Caco-2 (cell line): ENCODE results near the gene BCL2L11. TPM values are rescaled to one million over a fixed set of nuclear protein-coding genes. Genes with fewer than 3 reads are reported as not detected.

ENCODE experiments used
- BruUV-seq: library from RNA; stranded (reverse); fragments of 400-500 nt; replicated peaks from 2 replicates; lab custom pipeline; 2021; lab: Mats Ljungman, UMichigan
- CTCF ChIA-PET: fragments of 300-600 bp; sonication (Branson Sonifier 250); formaldehyde crosslinking; loops from one replicate; lab custom pipeline; 2022; ENCODE audit warnings: antibody characterized with exemption; lab: Charles Lee
- POLR2A ChIA-PET: fragments of 300-600 bp; sonication (Branson Sonifier 250); formaldehyde crosslinking; loops from one replicate; lab custom pipeline; 2022; ENCODE audit warnings: antibody characterized with exemption; lab: Charles Lee
- DNase-seq, 2 experiments: peaks; one replicate each; pipeline versions ENCODE4 v3.0.0 to v3.0.0-alpha.2; 2020 to 2022
- H3K27me3 ChIP-seq: replicated peaks from 2 replicates; pipeline ENCODE4 v1.6.0; 2011; ENCODE audit warnings: low read length; ENCODE audit not compliant: control insufficient read depth, insufficient read depth
- H3K36me3 ChIP-seq: 2 replicates; pipeline ENCODE4 v1.5.1; 2011; ENCODE audit warnings: low read length; ENCODE audit not compliant: control insufficient read depth, insufficient read depth
- H3K4me1 ChIP-seq: fragments of 250-450 bp; sonication (Bioruptor Pico); 2 replicates; pipeline ENCODE4 v1.5.1; 2020; ENCODE audit warnings: mild to moderate bottlenecking
- H3K4me3 ChIP-seq: 2 replicates; pipeline ENCODE4 v1.5.1; 2011; ENCODE audit warnings: low read depth, mild to moderate bottlenecking, control low read depth, low read length
- H3K9me3 ChIP-seq: fragments of 250-450 bp; sonication (Bioruptor Pico); 2 replicates; pipeline ENCODE4 v1.5.1; 2020; ENCODE audit warnings: mild to moderate bottlenecking, moderate library complexity
- H3K27ac Mint-ChIP-seq: one replicate; pipeline ENCODE4 v1.8.0; 2022; ENCODE audit warnings: mixed read lengths; ENCODE audit not compliant: unreplicated experiment
- H3K27me3 Mint-ChIP-seq: one replicate; pipeline ENCODE4 v1.8.0; 2022; ENCODE audit warnings: mixed read lengths; ENCODE audit not compliant: insufficient read depth, unreplicated experiment
- H3K36me3 Mint-ChIP-seq: one replicate; pipeline ENCODE4 v1.8.0; 2022; ENCODE audit warnings: mild to moderate bottlenecking, mixed read lengths; ENCODE audit not compliant: insufficient read depth, unreplicated experiment
- H3K4me1 Mint-ChIP-seq: one replicate; pipeline ENCODE4 v1.8.0; 2022; ENCODE audit warnings: low read depth, mixed read lengths; ENCODE audit not compliant: unreplicated experiment
- H3K4me3 Mint-ChIP-seq: one replicate; pipeline ENCODE4 v1.8.0; 2022; ENCODE audit warnings: mild to moderate bottlenecking, moderate library complexity, mixed read lengths; ENCODE audit not compliant: unreplicated experiment
- H3K9me3 Mint-ChIP-seq: one replicate; pipeline ENCODE4 v1.8.0; 2022; ENCODE audit warnings: mixed read lengths; ENCODE audit not compliant: unreplicated experiment
- CTCF ChIP-seq, 2 experiments: fragments of 200-600 bp in 1 of 2; IDR thresholded peaks; 1 replicate in 1 of 2; 2 replicates in 1 of 2; pipeline versions ENCODE4 v1.5.1 to v1.8.0; 2011 to 2022; ENCODE audit warnings: antibody characterized with exemption in 1 of 2, control low read depth in 1 of 2, inconsistent platforms in 1 of 2, low read depth in 1 of 2, low read length in 1 of 2, mild to moderate bottlenecking in 1 of 2, moderate library complexity in 1 of 2; ENCODE audit not compliant: insufficient read depth in 1 of 2, severe bottlenecking in 1 of 2, unreplicated experiment in 1 of 2
- intact Hi-C: fragments of 100-400 bp; cut with micrococcal nuclease; formaldehyde crosslinking; loops from one replicate; pipeline ENCODE4 v1.10.0; 2022; ENCODE audit not compliant: unreplicated experiment
- total RNA-seq: library from RNA; stranded (reverse); gene quantifications from 2 replicates; pipeline ENCODE4 v1.2.3, GENCODE V29; 2022

BCL2L11 gene
- total RNA-seq, 1 experiment from 2014 or later = 28.9 TPM

- Mint-ChIP-seq H3K4me1 (peaks cover 20% of the 10 kb centered on the region), H3K4me3 (no peak overlapping the region), H3K9me3 (no peaks in the 10 kb centered on the region), H3K36me3 (peaks cover 17% of the 10 kb centered on the region), H3K27me3 (no peaks in the 10 kb centered on the region), H3K27ac (no peak overlapping the region)
- ChIA-PET CTCF (interaction anchor here (0.6 kb wide), 3 partner anchors 30 to 1718 kb away, joined by 3 read pairs; no protein-coding TSS in a partner anchor), POLR2A (no interaction called here)
- Histone ChIP-seq H3K27me3 (no peaks in the 10 kb centered on the region), H3K4me3 (no peak overlapping the region), H3K9me3 (no peaks in the 10 kb centered on the region; the same call in 1 of the 2 replicates), H3K4me1 (no peaks in the 10 kb centered on the region; the same call in 1 of the 2 replicates), H3K36me3 (peaks cover 3% of the 10 kb centered on the region; the same call in 1 of the 2 replicates)
- BruUV-seq = no TSS peak
- intact Hi-C loops = no loop called here
- DNase-seq = no peak
- TF ChIP-seq CTCF (IDR thresholded peaks at IDR 0.05; ENCODE audit: insufficient read depth in 1 of 2, low read depth in 1 of 2, low read length in 1 of 2, severe bottlenecking in 1 of 2, unreplicated experiment in 1 of 2) = no peak
Observed at GRCh38 chr2:111167863-111168162, 47.1 kb downstream of the BCL2L11 start.

GRCh38 chr2:111168528-111169239 lies 48.0 kb downstream of the BCL2L11 start:
- no TSS peak for BruUV-seq
- Histone ChIP-seq H3K9me3 (no peaks in the 10 kb centered on the region; the same call in 1 of the 2 replicates), H3K4me3 (no peak overlapping the region), H3K27me3 (no peaks in the 10 kb centered on the region), H3K4me1 (no peaks in the 10 kb centered on the region), H3K36me3 (peaks cover 3% of the 10 kb centered on the region; the same call in 1 of the 2 replicates)
- intact Hi-C loops = no loop called here
- TF ChIP-seq CTCF (IDR thresholded peaks at IDR 0.05; ENCODE audit: insufficient read depth in 1 of 2, low read depth in 1 of 2, low read length in 1 of 2, severe bottlenecking in 1 of 2, unreplicated experiment in 1 of 2) = no peak
- ChIA-PET CTCF (no interaction called here), POLR2A (no interaction called here)
- no peak for DNase-seq
- no peaks in the 10 kb centered on the region for H3K9me3 Mint-ChIP-seq
- peaks cover 18% of the 10 kb centered on the region for H3K4me1 Mint-ChIP-seq
- H3K27me3 Mint-ChIP-seq = no peaks in the 10 kb centered on the region
- H3K36me3 Mint-ChIP-seq = peaks cover 17% of the 10 kb centered on the region
- no peak overlapping the region for H3K4me3 Mint-ChIP-seq
- H3K27ac Mint-ChIP-seq = no peak overlapping the region

- H3K9me3 ChIP-seq = no peaks in the 10 kb centered on the region; the same call in 1 of the 2 replicates
- peaks cover 13% of the 10 kb centered on the region for H3K36me3 Mint-ChIP-seq
- H3K36me3 ChIP-seq = peaks cover 3% of the 10 kb centered on the region; the same call in 1 of the 2 replicates
- no peak overlapping the region for H3K4me3 ChIP-seq
- H3K27me3 Mint-ChIP-seq = no peaks in the 10 kb centered on the region
- no peak for DNase-seq
- no TSS peak for BruUV-seq
- POLR2A ChIA-PET = no interaction called here
- no peaks in the 10 kb centered on the region for H3K9me3 Mint-ChIP-seq
- peaks cover 18% of the 10 kb centered on the region for H3K4me1 Mint-ChIP-seq
- no peak overlapping the region for H3K27ac Mint-ChIP-seq
- CTCF ChIA-PET = no interaction called here
- no peak for TF ChIP-seq CTCF (IDR thresholded peaks at IDR 0.05; ENCODE audit: insufficient read depth in 1 of 2, low read depth in 1 of 2, low read length in 1 of 2, severe bottlenecking in 1 of 2, unreplicated experiment in 1 of 2)
- H3K4me3 Mint-ChIP-seq = no peak overlapping the region
- no peaks in the 10 kb centered on the region for H3K27me3 ChIP-seq
- no peaks in the 10 kb centered on the region for H3K4me1 ChIP-seq
- intact Hi-C loops = no loop called here
Observed at GRCh38 chr2:111169268-111169667, 48.6 kb downstream of the BCL2L11 start.
